Activated CD4-positive, alpha-beta T cell treated with anti-CD3 and anti-CD28 coated beads, Interleukin-2, Interleukin-4, amounts not matched to agents 100 ng/mL and 50 ng/mL, durations not matched to agents 16 hours and 8 hours (primary cell): Measurements from ENCODE around the gene ANKRD23.
"Not testable (repeated sequence)": the region's sequence is repeated elsewhere in the genome, so short reads cannot be mapped to it uniquely, and the experiment has no call there.

Source experiments
- DNase-seq: peaks from one replicate; pipeline ENCODE4 v3.0.0-alpha.2; 2020; ENCODE audit warnings: low spot score

The ANKRD23 gene

GRCh38 chr2:96863056-96863455, 19.2 kb upstream of the ANKRD23 start:
- DNase-seq = not testable (repeated sequence)

DNA sequence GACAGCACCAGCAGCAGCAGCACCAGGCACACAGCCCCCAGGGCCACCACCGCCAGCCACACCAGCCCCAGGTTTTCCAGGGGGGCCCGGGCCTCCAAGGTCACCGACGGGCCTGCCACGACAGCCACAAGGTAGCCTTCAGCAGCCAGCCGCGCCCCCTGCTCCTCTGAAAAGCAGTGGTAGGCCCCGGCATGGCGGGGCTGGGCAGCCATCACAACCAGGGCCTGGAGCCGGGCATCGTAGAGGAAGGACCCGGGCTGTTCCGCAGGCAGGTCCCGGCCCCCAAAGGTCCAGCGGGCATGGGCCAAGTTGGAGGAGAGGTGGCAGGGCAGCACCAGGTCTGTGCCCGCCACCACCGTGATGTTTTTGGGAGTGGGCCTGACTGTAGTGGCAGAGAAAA, 17.3 kb upstream of the ANKRD23 start:
- no peak for DNase-seq

DNA sequence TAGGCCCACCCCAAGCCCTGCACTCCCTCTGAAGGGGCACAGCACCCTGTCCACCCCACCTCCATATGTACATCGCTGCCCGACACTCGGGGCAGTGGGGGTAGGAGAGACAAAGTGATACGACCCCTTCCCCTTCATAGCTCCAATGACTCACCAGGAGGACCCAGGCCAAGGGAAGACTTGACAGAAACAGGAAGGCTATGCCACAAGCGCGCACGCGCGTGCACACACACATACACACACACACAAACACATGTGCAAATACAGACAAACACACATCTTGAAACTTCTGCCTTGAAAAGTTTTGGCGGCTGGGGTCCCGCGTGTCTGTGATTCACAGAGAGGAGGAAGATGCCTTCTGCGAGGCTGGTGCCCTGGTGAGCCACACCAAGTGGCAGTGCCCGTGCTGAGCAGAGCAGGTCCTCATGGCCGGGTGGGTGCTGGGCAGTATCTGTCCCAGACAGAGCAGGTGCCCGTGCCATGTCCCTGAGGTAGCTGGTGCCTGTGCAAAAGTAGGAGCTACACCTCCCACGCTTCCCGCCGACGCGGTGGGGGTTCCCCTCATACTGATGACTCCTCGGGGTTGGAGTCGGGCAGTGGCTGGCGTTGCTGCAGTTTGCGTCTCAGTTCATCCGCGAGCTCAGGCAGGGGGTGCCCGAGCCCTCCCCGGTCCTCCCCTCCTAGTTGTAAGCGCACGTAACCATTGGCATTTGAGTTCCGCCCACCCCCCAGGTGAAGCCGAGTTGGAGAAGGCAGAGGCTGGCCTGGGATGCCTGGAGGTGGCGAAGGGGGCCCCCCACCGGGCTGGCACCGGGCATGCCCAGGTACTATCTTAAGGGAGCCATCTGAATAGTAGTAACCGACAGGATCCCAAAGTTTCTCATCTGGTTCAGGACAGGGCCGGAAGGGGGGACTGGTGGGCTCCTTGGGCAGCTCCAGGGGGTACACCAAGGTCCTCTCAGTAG, 16.5 kb upstream of the ANKRD23 start:
- no peak for DNase-seq

DNA sequence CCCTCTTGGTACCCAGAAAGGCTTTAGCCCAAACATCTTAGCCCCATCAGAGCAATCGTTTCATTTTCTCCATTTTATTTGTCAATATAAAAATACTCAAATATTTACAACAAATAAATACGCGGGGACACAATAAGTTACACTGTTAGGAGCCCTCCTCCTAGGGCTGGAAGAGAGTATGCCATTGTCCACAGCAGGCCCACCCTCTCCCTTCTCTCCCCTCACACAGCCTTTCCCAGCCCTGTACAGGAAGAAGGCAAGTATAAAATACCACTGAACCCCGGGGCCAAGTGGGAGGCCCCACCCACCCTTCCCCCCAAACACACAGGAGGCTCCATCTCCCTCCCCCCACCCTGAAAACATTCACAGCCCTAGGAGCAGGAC, 15.9 kb upstream of the ANKRD23 start:
- DNase-seq = no peak

DNA sequence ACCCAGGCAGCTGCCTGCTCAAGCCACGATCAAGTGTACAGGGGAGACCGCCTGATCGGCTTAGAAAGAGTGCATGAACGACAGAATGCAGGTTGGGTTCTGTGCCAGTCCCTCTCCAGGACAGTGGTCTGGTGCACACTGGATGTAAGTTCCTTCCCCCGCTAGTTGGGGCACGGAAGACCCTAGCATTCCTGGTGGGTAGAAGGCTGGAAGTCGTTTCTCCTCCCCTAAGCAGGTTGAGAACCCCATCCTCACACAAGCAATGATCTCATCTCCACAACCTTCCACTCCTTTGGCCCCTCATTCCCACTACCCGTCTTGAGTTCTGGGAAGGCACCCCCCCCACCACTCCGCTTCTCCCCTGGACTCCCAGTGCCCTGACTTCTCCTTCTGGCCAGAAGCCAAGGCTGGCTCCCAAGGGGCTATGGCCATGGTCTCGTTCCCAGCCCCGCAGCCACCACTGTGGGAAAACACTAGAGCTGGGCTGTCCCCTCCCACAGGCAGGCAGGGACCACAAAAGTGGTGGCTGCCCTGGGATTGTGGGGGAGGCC, 15.4 kb upstream of the ANKRD23 start:
- DNase-seq = no peak

DNA sequence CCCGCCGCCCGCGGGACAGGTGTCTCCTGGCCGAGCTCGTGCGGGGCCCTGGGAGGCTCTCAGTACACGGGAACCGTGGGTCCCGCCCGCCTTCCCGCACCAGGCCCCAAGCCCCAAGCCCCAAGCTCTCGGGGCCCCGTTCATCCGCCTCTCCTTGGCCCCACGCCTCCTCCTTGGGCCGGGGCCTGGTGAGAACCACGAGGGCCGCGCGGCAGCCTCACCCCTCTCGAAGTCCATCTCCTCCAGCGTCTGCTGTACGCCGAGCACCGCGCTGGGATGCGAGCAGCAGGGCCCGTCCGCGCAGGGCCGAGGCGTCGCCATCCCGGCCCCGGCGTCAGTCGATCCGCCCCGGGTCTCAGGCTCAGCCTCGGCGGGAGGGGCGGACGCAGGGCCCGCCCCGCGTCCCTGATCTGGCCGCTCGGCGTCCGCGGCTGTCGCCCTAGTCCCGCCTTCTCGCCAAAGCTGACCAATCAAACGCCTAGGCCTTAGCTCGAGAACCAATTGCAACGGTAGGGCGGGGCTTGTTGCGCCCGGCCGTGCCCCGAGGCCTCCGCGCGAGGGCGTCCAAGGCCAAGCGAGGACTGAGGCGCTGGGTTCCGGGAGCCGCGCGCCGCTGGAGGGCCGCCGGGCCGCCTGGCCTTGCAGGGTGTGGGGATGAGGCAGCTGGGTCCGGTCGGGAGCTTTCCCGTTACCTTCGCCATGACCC, 14.0 kb upstream of the ANKRD23 start, which contains the start of gene ANKRD39:
ANKRD39 (minus strand) TSS at position 350 of the 706 bp plus-strand sequence; CDS start at position 321, 29 bp downstream.
- peak; percentile 99 for DNase-seq

DNA sequence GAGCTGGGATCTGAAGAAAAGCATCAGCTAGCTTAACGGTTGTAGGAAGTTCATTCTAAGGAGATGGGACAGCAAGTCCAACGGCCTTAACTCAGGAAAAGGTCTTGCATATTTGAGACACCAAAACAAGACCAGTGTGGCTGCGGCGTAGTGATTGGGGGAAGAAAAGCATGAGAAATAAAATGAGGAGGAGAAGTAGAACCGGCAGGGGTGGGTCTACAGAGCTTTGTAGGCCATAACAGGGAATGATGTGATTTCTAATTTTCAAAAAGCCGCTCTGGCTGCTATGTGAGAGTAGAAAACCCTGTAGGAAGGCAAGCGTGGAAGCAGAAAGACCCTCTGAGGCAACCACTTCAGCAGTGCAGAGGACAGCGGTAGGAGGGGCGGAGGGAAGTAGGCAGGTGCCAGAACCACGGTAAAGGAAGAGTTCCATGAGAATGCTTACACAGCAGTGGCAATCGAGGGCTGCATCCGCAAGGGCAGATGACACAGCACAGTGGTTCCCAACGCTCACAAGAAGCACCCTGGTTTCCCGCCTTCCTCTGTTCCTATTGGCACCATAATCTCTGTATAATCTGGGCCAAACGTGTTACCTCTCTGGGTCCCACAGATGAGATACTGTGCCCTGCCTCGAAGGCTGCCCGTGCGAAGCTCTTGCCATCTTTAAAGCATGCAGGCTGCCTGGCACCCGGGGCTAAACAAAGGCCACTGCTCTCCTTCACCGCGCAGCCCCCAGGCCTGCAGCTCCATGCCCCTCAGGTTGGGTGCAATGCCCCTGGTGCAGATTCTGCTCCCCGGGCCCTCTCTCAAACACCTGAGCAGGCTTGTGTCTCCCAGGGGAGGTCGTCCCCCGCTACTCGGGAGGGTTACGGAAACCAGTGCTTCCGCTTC, 13.2 kb upstream of the ANKRD23 start:
- DNase-seq = peak; percentile 65

GRCh38 chr2:96853321-96853720, 9.5 kb upstream of the ANKRD23 start:
- DNase-seq = no peak

GRCh38 chr2:96852667-96853066, 8.8 kb upstream of the ANKRD23 start:
- DNase-seq = no peak

DNA sequence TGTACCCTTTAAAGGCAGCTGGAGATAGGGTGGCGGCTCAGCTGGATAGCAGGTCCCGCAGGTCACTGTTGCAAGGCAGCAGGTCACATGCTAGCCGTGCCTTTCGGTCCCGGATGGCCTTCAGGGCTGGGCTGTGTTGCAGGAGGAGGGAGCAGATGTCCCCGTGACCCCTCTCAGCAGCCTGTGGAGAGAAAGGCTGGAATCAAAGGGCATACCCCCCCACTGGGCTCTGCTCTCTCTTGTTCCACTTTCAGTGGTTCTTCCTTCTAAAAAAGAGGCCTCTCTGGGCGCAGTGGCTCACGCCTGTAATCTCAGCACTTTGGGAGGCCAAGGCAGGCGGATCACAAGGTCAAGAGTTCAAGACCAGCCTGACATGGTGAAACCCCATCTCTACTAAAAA, 4.4 kb upstream of the ANKRD23 start:
- DNase-seq = no peak

GRCh38 chr2:96847586-96847985, 3.8 kb upstream of the ANKRD23 start:
- no peak for DNase-seq

GRCh38 chr2:96846825-96847224, 3.0 kb upstream of the ANKRD23 start:
- DNase-seq = no peak

GRCh38 chr2:96844405-96844808, 586 bp upstream of the ANKRD23 start:
- DNase-seq = no peak

GRCh38 chr2:96842600-96842999, 1.2 kb downstream of the ANKRD23 start:
- no peak for DNase-seq

- DNase-seq = no peak
Measured at GRCh38 chr2:96841701-96842495, 1.9 kb downstream of the ANKRD23 start.

DNA sequence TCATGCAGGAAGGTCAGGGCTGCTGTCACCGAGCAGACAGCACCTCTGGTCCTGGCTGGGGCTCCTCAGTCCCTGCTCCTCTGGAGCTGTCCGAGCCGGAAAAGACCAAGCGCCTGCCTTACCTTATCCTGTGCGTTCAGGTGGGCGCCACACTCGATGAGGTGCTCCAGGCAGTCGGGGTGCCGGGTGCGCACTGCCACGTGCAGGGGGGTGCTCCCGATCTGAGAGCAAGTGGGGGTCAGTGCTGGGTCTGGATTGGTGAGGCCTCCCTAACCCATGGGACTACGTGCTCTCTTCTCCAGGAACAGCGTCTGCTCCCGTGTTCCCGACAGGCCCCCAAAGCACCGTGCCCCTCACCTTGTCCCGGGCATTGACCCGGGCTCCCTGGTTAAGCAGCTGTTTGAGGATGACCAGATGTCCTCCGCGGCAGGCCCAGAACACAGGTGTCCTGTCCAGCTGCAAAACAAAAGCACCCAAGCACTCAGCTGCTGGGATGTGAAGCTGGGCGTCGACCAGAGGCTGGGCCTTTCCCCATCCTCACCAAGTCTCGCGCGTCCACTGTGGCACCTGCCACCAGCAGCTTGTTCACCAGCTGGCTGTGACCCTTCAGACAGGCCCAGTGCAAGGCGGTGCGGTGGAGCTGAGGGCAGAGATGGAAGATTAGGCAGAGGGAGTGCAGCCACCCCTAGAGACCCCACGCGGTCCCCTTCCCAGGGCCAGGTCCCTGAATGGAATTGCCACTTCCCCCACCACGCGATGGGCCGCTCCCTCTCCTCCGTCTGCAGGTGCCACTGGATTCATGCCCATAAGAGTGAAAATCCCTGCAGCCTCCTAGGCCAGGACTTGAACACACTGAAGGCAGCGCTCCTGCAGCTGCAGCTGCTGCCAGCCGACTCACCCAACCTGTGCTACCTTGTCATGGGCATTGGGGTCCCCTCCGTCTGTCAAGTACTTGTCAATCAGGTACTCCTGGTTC, 3.7 kb downstream of the ANKRD23 start:
- DNase-seq = no peak

DNA sequence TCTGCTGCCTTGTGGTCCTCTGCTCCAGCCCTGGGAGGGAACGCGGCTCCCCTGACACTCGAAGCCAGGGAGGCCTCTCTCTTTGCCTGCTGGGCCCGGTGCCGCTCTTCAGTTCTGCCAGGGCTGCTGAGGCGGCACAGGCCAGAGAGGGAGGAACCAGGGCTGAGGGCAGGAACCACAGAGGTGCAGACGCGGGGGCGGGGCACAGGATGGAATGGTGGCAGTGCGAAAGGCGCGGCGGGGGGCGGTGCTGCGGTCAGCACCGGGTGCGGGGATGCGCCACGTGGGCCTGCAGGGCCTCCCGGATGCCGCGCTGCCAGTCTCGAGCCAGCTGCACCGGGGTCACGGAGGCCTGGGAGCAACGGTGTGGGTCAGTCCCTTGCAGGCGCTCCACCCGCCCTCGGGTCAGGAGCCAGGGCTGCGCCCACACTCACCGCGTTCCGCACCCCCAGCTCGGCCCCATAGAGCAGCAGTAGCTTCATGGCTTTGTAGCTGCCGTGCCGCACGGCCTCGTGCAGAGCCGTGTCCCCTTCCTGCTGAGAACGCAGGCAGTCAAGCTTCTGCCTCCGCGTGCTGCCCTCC, 4.4 kb downstream of the ANKRD23 start:
- DNase-seq = peak; percentile 86

DNA sequence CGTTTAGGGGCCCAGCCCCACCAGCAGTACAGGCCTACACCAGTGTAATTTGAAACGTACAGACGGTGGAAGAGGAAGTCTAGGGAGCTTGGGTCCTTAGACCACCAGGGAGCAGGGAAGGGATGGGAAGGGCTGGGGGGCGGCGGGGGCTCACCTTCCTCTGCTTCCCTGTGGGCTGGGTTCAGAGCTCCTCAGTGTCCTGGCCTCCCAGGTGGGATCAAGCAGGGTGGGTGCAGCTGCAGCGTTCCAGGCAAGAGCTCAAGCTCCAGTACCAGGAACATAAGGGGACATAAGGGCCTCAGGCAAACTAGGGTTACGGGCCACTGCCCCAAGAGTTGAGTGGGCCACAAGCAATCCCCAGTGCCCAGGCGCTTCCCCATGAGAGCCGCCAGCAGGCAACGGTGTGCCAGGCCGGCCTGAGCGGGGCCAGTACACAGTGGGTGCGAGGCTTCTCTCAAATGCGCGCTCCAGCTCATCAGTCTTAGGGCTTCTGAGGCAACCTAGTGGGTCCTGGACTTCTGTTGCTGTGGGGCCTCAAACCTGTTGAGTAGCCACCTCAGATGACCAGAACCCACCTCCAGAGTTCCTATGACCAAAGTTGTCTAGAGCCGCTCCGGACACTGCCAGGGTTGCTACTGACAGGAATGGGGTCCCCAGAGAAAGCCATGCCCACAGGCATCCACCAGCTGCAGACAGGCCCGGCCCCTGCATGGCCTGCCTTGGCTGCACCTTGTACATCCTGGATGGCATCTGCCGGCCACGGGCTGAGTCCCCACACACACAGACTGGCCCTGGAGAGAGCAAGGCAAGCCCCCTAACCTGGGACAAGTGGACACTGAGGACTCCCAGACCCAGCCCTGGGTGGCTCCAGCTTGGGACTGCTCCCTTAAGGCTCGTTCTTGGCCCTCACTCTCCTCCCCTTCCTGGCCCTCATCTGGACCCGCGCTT, 5.2 kb downstream of the ANKRD23 start:
- no peak for DNase-seq
